Amniotic epithelial cell (primary cell): Measurements from ENCODE around the gene OMP.

ENCODE experiments used
- DNase-seq: peaks from one replicate; pipeline ENCODE4 v3.0.0-alpha.2; 2010; ENCODE audit warnings: low read depth

OMP gene

DNA sequence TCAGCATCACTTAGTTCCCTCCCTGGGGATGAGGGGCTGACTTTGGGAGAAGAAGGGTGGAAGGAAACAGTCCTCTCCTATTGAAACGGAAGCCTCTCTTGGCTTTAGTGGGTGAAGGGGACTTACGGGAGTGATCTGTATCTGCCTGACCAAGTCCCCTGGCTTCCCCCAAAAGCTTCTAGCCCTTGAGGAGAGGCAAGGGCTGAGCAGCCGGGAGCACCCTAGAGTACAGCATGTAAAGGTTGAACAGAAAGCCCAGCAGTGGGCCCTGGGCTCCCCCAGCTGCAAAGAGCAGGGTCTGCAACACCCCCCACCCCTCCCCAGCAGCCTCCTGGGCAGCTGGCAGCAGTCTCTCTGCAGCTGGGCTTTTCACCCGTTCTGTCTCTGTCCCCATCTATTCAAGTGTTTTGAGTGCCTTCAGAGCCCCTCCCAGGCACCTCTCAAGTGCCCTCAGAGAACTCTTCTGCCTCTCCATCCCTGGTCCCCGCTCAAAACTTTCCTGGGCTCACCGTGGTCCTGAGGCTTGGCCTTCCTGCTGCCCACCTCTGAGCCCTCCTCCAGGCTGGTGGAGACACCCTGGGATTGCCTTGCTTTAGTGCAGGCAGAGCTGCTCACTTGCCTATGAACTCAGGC lies 33.2 kb upstream of the OMP start:
- no peak for DNase-seq

DNA sequence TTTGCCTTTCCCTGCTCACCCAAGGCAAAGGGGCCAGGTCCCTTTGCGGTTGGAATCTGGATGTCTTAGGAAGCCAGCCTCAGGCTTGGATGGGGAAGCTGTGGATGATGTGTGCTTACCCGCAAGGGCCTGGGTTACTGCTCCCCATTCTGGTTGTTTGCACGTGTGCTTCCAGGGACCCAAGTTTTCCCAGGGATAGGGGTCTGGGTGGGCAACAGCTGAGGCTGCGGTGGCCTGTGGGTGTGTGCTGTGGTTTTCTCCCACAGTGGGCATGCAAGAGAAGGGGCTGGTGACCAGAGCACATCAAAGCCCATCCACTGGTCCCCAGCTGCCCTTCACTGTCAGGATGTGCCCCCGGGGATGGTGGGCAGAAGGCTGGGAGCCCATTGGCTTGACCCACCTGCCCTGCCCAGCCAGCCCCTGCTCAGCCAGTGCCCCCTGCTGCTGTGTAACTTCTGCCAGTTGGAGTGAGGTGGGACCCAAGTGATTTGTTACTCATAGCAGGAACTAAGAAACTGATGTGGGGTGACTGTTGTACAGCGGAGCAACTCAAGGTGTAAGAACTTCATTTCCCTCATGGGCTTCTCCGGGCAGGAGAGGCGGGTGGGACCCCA lies 32.6 kb upstream of the OMP start:
- DNase-seq, result no peak

DNA sequence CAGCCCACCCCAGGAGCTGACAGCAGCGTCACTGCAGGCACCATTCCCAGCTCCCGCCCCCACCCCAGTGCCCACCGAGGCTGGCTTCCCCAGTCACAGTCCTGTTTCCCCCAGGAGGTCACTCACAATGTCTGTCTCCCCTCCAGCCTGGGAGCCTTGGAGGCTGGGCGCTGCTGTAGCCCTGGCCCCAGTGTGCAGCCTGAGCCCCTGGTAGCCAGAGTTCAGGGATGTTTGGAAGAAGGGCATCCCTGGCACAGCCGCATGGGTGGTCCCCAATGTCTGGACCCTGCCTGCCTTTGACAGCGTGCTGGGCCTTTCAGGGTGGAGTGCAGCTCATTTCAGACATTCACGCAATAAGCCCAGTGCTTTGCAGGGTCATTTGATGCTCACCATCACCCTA lies 31.6 kb upstream of the OMP start:
- DNase-seq, result no peak

DNA sequence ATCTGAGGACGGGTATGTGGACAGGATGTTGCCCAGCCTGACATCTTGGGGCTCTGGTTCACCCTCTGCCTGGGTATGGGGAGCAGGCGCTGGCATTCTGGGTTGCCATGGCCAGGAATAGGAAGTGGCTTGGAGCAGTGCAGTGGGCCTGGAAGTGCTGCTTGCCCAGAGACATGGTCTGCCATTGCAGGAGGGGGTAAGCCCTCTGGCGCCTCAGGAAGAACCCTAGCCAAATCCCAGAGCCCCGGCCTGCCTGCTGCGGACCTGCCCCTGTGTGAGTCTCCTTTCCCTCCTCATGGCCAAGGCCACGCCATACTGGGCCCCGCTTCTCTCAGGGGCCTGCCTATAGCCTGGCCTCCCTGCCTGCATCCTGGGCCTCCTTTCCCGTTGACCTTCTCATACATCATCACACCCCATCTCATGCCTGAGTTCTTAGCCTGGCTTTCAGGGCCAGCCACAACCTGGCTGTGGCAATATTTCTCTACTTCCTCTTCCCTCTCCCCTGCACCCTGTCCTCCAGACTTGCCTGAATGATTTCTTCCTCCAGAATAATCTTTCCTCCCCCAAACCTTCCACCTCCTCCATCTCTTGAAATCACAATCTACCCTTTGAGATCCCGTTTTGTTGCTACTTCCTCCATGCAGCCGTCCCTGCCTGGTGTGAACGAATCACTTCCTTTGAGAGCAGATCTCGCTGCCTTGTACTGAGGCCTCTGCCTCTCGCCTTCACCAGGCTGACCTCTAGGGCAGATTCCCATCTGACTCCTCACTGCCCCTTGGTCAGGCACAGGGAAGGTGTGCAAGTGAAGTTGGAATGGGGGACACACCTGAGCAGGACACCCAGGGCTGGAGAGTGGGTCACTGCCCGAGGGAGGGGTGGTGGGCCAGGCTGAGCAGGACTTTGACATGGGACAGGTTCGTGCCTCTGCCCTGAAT lies 30.7 kb upstream of the OMP start:
- peak; percentile 63 for DNase-seq

DNA sequence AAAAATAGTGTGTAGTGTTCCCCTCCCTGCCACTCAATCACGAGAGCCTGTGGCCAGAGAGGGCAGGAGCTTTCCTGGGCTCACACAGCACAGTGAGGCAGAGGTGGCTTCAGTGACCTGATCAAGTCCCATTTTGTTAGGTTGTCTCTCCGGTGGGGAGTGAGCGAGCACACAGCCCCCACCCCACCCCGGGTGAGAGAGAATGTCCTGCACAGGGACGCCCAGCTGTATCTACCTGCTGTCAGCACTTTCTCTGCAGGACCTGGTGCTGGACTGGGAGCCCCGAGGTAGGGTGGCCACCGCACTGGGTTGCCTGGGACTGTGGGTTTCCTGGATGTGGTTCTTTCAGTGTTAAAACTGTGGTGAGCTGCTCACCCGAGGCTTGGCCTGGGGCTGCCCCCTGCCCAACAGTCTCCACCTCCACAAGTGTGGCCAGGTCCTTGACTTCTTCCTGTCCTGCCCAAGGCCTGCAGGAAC lies 29.8 kb upstream of the OMP start:
- no peak for DNase-seq

DNA sequence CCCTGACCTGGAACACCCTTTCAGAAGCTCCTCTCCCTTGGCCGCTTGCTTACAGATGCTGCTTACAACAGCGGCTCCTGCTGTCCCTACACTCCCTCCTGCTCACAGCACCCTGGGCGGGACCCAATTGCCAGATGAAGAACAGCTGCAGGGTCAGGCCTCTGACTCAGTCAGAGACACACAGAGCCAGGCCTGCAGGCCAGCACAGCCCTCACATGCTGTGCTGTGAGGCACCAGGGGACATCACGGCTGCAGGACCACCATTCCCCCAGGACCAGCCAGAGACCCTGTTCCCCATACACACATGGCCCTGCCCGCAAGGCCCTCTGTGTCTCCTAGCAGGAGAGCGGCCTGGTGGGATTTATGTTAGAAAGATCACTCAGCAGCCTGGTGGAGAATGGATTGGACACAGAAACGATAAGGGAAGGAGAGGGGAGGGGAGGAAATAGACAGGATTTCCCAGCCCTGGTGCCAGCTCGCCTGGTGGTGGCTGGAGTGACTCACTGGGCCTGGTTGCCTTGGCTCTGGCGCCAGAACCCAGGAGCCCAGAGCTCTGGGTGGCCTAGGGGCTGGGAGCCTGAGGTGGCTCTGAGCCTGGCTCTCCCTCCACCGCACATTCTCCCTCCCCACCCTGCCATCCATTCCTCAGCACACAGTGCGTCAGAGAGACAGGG lies 29.2 kb upstream of the OMP start:
- DNase-seq, result peak; percentile 88

DNA sequence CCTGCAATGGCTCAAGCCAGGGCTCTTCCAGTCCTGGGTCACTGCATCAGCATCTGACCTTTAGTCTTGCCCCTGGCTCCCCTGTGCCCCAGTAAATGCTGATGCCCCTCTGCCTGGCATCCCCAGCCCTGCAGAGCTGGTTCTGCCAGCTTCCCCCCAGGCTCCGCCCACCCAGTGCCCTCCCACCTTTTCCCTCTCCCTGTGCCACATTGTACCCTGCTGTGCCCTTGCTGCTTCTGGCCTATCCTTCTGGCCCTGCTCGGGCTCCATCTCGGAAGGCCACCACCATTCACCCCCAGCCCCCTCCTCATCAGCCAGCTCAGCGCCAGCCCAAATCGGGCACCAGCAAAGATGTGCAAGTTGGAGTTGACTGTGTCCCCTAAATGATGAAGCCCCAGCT lies 28.4 kb upstream of the OMP start:
- DNase-seq, result no peak

DNA sequence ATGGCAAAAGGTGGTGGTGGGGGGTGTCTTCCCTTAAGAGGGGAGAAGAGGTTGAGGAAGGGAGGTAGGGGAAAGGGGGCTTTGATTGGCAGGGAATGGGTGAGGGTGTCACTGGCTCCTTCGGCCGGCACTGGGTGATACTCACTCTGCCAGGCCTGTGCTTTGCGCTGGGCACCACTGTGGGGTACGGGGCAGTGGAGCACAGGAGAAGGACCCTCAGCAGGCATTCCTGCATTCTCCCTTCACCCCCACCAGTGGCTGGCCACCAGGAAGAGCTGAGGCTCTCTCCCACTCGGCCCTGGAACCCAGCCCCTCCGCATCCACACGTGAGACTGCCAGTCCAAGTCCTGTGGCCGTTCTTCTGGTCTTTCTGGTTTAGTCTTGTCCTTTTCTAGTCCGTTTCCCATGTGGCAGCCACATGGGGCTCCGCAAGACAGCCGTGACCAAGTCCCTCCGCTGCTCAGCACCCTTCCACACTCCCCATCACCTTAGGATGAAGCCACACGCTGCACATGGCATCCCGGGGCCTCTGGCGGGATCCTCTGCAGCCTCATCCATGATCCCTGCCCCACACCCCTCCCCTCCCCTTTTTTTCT lies 27.9 kb upstream of the OMP start:
- DNase-seq, result no peak

DNA sequence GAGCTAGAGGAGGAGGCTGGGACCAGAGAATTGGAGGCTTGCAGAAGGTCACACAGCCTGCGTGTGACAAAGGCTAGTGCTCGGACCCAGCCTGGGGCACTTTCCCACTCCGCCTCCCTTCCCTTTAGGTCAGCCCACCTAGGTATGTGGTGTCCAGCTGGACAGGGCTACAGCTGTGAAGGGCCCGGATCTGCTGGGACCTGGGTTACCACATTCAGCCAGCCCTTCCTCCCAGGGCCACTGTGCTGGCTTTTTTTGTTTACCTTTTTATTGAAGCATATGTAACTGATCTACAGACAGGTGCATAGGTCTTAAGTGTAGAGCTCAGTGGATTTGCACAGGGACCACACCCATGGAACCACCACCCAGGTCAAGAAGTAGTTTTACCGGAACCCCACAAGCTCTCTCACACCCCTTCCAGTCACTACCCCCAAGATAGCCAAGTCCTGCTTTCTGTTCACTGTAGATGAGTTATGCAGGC lies 27.2 kb upstream of the OMP start:
- DNase-seq, result no peak

DNA sequence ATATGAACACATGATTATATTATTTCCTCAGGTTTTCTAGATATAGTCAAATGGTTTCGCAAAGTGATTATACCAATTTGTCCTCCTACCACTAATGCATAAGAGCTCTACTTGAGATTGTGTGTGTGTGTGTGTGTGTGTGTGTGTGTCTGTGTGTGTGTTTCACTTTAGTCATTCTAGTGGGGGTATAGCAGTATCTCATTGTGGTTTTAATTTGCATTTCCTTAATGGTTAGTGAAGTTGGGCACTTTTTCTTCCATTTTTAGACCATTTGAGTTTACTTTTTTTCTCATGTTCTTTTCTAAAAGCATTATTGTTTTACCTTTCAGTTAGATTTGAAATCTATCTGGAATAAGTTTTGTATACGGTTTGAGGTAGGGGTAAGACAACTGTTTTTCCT lies 23.0 kb upstream of the OMP start:
- no peak for DNase-seq

DNA sequence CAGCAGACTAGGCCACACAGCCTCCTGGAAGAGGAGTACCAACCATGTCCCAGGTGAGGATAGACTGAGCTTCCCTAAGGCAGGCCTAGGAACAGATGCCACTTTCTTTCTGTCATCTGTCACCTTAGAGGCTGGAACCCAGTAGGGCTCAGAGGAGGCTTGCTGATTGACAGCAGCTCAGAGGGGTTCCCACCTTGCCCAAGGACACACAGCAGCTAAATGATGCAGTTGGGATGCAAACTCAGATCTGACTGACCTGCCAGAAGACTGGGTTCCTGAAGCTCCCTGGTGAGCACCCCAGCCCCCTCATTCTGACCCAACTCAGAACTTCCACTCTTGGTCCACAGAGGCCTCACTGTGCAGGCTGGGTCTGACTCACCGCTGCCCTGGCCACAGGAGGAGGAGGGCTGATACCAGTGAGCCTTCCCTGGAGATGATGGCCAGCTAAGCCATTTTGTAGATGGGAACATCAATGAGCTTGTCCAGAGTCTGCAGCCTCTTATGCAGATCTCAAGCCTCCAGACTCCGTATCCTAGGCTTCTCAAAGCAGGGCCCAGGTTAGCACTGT lies 21.9 kb upstream of the OMP start:
- DNase-seq, result peak; percentile 56

DNA sequence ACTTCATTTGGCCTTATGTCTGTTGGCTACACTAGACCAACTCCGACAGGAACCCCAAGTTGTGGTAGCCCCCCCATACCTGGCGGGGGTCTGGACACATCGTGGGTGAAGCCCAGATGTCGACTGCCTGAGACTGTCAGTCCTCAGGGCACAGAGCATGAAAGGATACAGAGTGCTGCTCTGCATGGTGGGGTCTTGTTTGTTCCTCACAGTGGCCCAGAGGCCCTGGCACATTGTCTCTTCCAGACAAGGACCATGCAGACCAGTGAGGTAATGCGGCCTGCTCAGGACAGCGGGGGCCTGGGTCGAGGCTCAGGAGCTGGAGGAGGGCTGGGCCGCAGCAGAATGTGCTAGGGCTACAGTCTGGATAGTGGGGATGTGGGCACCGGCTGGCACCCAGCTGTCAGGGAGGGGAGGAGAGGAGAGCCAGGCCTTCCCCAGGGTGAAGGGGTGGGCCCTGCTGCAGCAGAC lies 21.2 kb upstream of the OMP start:
- no peak for DNase-seq

DNA sequence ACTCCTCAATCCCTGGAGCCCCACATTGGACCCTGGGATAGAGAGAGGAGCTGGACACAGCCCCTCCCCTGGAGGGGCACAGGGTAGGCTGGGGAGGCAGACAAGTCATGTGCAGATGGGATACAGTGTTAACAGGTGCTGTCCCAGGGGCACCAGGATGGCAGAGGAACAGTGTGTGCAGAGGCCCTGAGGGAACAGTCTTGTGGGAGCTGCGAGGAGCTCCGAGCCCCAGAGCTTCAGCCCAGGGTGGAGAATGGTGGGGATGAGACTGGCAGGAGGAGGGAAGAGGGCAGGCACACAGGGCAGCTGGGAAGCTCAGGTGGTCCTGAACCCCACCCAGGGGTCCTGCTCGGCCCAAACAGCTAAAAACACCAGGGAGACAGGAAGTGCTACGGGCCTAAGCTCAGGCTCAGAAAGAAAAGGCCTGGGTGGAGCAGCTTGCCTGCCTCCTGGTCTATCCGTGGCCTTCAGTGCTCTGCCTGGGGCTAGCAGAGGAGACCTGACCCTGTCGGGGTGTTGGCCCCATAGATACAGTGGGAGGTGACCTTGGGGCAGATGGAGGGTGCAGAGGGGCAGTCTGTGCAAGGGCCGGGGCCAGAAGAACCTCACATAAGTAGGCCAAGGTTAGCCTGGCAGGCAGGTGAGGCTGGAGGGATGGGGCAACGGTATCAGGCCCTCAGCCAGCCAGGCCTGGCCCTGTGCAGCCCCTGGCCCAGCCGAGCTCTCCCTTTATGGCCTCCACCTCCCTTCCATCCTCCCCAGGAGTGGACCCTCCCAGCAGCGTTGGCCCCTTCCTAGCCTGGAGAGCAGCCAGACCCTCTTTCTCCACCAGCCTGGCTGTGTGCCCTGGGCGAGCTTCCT lies 20.4 kb upstream of the OMP start:
- no peak for DNase-seq

DNA sequence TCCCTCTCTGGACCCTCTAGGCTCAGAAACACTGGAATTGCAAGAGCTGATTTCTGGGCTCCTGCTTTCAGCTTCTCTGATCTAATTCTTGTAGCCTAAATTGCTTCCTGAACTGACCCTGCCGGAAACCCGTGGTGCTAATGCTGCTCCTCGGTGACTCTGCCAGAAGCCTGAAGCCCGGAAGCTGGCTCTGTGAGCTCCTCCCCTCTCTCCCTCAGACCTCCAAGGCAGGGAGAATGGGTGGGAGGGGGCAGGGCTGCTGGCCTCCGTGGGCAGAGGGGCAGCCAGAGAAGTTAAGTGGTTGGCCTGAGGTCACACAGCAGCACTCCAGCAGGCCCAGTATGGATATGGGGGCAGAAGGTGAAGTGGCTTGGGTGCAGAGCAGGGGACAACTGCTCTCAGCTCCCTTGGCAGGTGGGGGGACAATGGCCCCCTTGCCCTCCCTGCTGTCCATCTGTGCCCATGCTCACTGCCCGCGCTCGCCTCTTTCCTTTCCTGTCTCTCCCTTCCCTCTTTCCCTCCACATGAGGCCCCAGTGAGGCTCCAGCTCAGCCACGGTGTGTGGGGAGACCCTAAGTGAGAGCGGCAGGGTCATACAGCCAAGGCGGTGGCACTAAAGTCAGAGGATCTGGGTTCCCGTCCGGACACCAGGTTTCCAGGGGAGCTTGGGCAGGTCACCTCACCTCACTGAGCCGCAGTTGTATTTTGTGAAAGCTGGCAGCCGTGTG lies 19.6 kb upstream of the OMP start:
- peak; percentile 25 for DNase-seq

DNA sequence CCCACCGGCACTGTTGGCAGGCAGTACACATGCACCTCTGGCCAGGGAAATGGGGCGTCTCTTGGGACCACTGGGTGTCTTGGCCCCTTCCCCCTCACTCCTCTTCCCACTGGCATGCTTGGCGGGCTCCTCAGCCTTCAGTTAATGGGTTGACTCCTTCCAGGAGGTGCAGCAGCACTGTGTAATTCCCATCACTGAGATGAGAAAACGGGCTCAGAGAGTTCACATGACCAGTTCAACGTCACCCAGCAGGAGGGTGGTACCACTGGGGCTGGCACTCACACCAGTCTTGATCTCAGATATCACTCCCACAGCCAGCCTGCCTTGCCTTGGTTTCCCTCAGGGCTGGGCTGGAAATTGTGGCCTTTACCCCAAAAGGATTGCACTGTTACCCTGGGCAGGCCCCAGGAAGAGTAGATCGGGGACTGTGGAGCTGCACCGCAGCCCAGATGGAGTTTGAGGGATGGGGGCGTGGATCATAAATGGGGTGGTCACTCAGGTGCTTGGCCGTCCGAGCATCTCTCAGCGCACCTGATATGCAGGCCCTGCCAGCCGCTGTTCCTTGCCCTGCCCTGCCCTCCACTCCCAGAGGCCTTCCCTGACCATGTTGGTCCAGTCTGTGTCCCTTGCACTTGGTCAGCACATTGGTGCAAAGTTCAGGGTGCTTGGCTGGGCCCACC lies 18.9 kb upstream of the OMP start:
- no peak for DNase-seq

DNA sequence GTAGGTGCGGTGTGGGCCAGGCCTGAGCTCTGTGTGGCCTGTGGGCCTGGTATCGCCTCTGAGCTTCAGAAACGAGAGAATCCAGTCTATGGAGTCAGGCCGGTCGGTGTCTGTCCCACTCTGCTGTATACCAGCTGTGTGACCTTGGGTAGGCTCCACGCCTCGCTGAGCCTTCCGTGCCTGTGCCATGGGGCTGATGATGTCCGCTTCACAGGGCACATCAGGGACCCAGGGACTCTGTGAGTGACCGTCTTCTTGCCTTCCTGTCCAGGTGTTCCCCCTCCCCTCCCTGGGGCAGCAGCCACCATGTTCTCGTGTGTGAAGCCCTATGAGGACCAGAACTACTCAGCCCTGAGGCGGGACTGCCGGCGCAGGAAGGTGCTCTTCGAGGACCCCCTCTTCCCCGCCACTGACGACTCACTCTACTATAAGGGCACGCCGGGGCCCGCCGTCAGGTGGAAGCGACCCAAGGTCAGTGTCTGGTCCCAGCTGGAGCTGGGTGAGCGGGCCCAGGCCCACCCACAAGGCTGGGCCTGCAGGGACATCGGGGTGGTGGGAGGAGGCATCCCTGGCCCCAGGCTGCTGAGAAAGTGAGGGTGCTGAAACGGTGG lies 18.0 kb upstream of the OMP start:
- no peak for DNase-seq

DNA sequence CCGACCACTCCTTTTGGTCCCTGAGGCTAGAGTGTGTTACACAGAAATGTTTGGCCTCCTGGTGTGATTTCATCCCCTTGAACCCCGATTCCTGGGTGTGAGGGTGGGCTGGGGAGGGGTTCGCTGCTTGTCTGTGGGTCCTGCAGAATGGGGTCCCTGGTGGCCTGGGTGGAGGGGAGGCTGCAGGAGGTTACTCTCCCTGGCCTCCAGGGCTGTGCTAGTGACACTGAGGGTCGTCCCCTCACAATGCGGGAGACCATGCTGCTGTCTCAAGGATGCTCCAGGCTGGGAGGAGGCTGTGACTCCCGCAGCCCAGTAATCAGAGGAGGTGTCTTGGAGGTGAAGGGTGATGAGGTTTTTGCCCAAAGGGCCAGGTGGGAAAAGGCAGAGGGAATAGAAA lies 17.0 kb upstream of the OMP start:
- DNase-seq, result no peak
